ENCODE measurements around the gene ACD. TPM values are rescaled to one million over a fixed set of nuclear protein-coding genes. Genes with fewer than 3 reads are reported as not detected.

The ACD gene
- total RNA-seq, 1 donor from 2014 or later, result 24.1 TPM

GRCh38 chr16:67676516-67676915 lies 16.5 kb upstream of the ACD start:
- DNase-seq (ENCODE audit: extremely low read depth, low read depth, low spot score), result no peak

- DNase-seq (ENCODE audit: extremely low read depth, low read depth, low spot score), result no peak
These were observed 15.9 kb upstream of the ACD start for GRCh38 chr16:67675999-67676398.

- no peak for DNase-seq (ENCODE audit: extremely low read depth, low read depth, low spot score)
These were observed 15.5 kb upstream of the ACD start for GRCh38 chr16:67675579-67675935.

- no peak for DNase-seq (ENCODE audit: extremely low read depth, low read depth, low spot score)
These were observed 15.0 kb upstream of the ACD start for GRCh38 chr16:67674851-67675578.

- DNase-seq (ENCODE audit: extremely low read depth, low read depth, low spot score), result peak; percentile 85
These were observed 13.9 kb upstream of the ACD start for GRCh38 chr16:67673712-67674580.

GRCh38 chr16:67672739-67673662 lies 12.9 kb upstream of the ACD start:
- DNase-seq (ENCODE audit: extremely low read depth, low read depth, low spot score), result no peak

GRCh38 chr16:67672306-67672705 lies 12.2 kb upstream of the ACD start:
- DNase-seq (ENCODE audit: extremely low read depth, low read depth, low spot score), result no peak

GRCh38 chr16:67669499-67670101 lies 9.5 kb upstream of the ACD start:
- DNase-seq (ENCODE audit: extremely low read depth, low read depth, low spot score), result no peak

GRCh38 chr16:67668495-67669157 lies 8.6 kb upstream of the ACD start:
- no peak for DNase-seq (ENCODE audit: extremely low read depth, low read depth, low spot score)

- peak; percentile 77 for DNase-seq (ENCODE audit: extremely low read depth, low read depth, low spot score)
These were observed 7.9 kb upstream of the ACD start for GRCh38 chr16:67667817-67668494.

GRCh38 chr16:67667453-67667816 lies 7.4 kb upstream of the ACD start:
- DNase-seq (ENCODE audit: extremely low read depth, low read depth, low spot score), result no peak

GRCh38 chr16:67666559-67667452 lies 6.7 kb upstream of the ACD start, which contains the start of the genes C16orf86 and ENKD1:
C16orf86 (plus strand) TSS chr16:67666814; CDS start chr16:67666971, 157 bp downstream.
ENKD1 (minus strand) TSS chr16:67666750; CDS start chr16:67666442, 308 bp downstream.
- DNase-seq (ENCODE audit: extremely low read depth, low read depth, low spot score), result no peak

- no peak for DNase-seq (ENCODE audit: extremely low read depth, low read depth, low spot score)
These were observed 6.0 kb upstream of the ACD start for GRCh38 chr16:67666032-67666551.

GRCh38 chr16:67665598-67665997 lies 5.5 kb upstream of the ACD start:
- no peak for DNase-seq (ENCODE audit: extremely low read depth, low read depth, low spot score)

- DNase-seq (ENCODE audit: extremely low read depth, low read depth, low spot score), result no peak
These were observed 4.8 kb upstream of the ACD start for GRCh38 chr16:67664871-67665270.

- DNase-seq (ENCODE audit: extremely low read depth, low read depth, low spot score), result no peak
These were observed 4.2 kb upstream of the ACD start for GRCh38 chr16:67664258-67664657.

- no peak for DNase-seq (ENCODE audit: extremely low read depth, low read depth, low spot score)
These were observed 3.8 kb upstream of the ACD start for GRCh38 chr16:67663877-67664222.

GRCh38 chr16:67663151-67663876 lies 3.3 kb upstream of the ACD start:
- no peak for DNase-seq (ENCODE audit: extremely low read depth, low read depth, low spot score)
